ENCODE measurements around the gene CALHM1.

Gene CALHM1

DNA sequence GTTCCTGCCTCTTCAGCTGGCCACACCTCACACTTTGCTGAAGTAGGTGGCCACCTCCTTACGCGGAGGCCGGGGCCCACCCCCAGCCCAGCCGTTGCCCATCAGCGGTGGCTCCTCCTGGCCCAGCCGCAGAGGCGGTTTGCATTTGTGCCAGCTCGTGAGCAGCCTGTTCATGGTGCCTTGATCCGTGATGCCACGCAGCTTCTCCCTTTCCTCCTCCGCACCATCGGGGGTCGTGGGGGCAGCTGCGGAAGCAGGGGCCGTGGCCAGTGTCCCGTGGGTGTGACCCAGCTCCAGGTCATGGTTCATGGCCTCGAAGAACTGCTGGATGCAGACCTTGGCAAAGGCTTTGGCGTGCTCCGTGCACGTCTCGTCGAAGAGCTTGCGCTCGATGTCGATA, 3.5 kb downstream of the CALHM1 start:
- no peak for DNase-seq (ENCODE audit: low spot score)

DNA sequence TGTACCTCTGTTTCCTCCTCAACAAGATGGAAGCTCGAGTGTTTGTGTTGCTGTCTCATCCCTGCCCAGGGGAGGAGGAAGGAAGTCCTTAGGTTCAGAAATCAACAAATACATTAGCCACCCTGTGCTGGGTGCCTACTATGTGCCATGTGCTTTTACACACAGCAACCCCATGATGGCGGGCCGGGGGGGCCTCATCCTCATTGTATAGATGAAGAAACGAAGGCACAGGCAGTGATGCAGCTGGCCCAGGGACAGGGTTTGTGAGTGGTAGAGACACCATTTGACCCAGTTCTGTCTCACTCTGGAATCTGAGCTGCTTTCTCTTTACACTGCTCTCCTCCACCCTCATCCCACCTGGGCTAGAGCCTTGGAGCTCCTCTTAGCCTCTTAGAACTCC, 4.7 kb downstream of the CALHM1 start:
- DNase-seq (ENCODE audit: low spot score), result no peak

GRCh38 chr10:103452506-103453230, 6.0 kb downstream of the CALHM1 start:
- DNase-seq (ENCODE audit: low spot score), result no peak

DNA sequence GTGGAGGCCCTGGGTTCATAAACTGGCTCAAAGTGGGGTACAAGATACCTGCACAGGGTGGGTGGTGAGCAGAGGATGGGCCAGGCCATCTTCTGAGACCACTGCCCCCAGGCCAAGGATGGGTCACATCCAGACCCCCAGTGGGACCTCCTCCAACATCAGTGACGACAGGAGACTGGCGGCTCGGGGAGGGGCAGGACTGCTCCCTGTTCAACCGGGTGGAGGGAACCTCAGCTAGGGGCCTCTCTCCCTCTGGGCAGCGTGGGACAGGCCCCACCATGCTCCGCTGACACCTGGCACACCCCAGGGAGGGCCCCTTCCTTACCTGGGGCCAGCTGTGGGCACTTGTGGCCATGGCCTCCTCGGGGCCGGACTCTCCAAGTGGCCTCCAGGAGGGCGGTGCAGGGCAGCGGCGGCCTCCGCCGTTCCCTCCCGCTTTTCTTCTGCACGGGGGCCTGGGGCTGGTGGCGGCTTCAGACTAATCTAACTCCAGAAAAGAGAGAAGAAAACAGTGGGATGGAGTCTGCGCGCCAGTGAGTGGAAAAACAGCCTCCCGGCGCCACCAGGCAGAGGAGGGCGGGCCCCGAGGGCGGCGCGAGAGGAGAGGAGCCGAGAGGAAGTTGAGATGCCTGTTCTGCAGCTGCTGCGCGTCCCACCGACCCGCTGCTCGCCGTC, 6.7 kb downstream of the CALHM1 start, which contains the start of gene CALHM2:
CALHM2 (minus strand) TSS at position 540 of the 675 bp plus-strand sequence. CDS start 2,429 bp downstream, outside the sequence.
- DNase-seq (ENCODE audit: low spot score), result no peak

DNA sequence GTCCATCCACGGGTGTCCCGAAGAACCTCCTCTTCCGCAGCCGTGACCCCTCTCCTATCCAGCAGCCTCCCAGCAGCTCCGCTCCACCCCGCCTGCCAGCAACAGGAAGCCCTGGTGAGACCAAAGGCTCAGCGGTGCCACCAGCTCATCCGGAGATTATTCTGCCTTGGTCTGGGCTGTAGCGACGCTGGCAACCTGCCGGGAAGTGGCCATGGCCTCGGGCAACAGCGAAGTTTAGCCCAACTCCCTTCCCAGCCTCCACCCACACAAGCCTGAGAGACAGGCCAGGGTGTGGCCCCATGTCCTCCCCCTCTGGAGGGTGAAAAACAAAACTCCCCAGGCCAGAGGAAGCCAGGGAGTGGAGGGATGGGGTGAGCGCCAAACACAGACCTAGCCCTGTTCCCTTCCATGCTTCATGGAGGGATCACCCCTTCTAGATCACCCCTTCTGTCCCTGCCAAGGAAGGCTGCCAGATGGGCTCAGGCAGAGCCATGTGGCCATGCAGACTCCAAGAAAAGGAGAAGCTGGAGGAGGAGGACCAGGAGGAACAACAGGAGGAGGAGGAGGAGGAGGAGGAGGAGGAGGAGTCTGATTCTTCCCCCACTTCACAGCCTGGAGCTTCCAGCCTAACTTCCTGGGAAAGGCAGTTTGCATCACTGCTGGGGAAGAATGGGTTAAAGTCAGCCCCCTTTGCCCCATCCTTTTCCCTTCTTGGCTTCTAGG, 7.4 kb downstream of the CALHM1 start:
- no peak for DNase-seq (ENCODE audit: low spot score)

GRCh38 chr10:103450201-103450695, 8.5 kb downstream of the CALHM1 start:
- DNase-seq (ENCODE audit: low spot score), result no peak

DNA sequence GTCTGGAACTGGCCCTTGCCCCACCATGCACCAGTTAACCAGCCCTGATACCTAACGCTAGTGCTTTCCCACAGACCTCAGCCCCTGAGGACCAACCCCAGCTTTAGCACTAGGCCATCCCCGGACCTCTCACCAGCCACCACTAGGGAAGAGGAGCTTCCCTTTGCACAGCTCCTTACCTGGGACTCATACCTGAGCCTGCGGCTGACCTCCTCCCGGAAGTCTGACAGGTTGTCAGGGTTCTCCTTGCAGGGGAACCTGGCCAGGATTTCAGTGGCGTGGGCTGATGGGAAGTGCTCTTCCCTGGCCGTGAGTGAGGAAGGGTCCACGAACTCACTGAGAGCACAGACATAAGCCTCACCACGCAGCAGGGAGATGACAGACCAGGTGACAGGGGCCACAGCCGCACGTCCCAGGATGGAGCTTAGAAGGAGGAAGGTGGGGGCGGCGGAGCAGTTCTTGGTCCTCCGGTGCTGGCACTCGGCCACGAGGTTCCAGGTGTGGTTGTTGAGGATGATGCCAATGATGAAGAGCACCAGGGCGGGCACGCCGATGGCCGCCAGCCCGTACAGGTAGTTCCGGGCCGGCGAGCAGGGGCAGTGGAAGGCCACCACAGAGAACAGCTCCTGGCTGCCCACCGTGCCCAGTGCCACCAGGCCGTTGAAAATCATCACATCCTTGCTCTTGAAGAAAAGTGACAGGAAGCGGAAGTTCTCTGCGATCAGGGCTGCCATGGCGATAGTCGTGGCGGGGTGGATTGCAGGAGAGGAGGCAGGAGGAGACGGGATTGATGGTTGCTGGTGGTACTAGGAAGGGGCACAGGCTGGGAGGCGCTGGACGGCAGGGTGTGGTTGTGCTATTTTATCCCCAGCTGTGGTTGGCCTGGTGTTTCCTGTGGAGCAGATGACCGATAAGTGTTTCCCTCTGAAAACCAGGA, 9.2 kb downstream of the CALHM1 start:
- DNase-seq (ENCODE audit: low spot score), result no peak

DNA sequence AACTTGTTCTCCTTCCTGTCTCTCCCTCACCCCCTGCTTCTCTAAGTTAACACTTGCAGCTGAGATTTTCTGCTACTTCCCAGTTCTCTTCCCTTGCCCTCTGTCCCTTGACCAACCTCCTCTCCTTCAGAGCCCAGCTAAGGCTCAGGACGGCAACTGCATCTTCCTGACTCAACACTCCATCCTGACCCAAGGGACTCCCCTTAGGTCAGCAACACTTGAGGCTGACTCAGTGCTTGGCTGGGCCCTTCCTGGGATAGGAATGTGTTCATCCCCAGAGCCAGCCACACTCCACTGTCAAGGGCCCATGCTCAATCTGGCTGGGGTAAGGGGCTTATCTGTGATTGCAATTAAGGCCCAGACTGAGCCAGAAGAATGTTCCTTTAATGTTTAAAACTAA, 10.0 kb downstream of the CALHM1 start:
- no peak for DNase-seq (ENCODE audit: low spot score)

GRCh38 chr10:103447187-103447586, 11.5 kb downstream of the CALHM1 start:
- no peak for DNase-seq (ENCODE audit: low spot score)

DNA sequence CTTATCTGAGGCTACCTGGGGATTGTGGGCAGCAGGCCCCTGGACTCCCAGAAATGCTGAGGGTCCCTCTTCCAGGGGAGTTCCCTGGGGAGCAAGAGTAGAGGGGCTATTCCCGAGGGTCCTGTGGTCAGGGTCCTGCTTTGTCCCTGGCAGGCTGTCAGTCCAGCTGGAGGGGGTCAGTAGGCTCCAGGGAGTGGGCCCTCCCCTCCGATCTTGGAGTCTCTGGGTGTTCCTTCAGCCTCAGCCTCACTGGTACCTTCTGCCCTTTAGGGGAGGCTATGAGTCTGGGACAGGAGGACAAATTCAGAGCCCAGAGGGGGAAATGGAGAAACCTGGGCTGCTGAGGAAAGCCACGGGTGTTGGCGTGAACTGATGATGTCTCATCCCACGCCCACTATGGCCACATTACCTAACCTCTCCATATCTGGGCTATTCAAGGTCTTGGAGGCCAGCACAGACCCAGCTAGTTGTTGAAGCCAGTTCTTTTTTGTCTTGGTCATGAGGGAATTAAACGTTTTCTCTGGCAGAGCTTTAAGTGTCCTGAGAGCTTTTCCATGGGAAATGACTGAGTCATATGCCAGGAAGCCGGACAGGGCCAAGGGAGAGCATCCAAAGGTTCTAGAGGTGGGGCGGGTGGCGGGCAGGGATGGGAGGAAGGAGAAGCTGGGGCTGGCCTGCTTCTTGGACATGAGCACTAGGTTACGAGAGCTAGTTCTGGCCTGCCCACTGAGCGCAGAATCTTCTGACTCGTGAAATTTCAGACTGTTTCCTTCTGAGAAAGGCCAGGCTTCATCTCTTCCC, 12.7 kb downstream of the CALHM1 start:
- no peak for DNase-seq (ENCODE audit: low spot score)

GRCh38 chr10:103445366-103445765, 13.3 kb downstream of the CALHM1 start:
- DNase-seq (ENCODE audit: low spot score), result no peak

GRCh38 chr10:103444478-103444877, 14.2 kb downstream of the CALHM1 start:
- no peak for DNase-seq (ENCODE audit: low spot score)

- DNase-seq (ENCODE audit: low spot score), result no peak
Observed at GRCh38 chr10:103443475-103444185, 15.1 kb downstream of the CALHM1 start.

DNA sequence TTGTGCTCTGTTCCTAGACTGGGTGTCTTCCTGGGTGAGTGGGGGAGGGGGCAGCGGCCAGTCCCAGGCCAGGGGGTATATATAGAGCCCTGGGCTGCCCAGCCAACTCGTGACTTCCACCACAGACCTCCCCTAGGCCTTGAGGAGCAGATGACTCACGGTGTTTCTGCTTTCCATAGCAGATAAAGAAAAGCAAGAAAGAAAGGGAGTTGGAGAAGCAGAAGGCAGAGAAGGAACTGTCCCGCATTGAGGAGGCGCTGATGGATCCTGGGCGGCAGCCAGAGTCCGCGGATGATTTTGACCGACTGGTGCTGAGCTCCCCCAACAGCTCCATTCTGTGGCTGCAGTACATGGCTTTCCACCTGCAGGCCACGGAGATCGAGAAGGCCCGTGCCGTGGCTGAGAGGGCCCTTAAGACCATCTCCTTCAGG, 16.7 kb downstream of the CALHM1 start:
- no peak for DNase-seq (ENCODE audit: low spot score)

GRCh38 chr10:103441611-103442010, 17.1 kb downstream of the CALHM1 start:
- DNase-seq (ENCODE audit: low spot score), result no peak

DNA sequence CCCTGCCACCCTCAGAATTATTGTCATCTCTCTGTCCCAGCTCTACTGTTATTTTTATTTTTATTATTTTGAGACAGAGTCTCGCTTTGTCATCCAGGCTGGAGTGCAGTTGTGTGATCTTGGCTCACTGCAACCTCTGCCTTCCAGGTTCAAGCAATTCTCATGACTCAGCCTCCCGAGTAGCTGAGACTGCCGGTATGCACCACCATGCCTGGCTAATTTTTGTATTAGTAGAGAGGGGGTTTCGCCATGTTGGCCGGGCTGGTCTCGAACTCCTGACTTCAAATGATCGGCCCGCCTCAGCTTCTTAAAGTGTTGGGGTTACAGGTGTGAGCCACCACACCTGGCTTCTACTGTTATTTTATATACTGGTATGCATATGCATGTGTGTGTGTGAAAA, 17.5 kb downstream of the CALHM1 start:
- no peak for DNase-seq (ENCODE audit: low spot score)

DNA sequence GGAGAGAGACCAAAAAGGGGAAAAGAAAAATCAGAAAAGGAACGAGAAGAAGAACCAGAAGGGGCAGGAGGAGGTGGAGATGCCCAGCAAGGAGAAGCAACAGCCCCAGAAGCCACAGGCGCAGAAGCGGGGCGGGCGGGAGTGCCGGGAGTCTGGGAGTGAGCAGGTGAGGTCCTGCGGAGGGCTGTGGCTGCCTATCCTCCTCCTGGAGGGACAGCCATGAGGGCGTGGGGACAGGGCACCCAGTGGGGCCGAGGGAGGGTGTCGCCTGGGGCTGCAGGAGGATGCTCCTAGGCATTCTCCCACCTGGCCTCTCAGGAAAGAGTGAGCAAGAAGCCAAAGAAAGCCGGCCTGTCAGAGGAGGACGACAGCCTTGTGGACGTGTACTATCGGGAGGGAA, 18.3 kb downstream of the CALHM1 start:
- no peak for DNase-seq (ENCODE audit: low spot score)

DNA sequence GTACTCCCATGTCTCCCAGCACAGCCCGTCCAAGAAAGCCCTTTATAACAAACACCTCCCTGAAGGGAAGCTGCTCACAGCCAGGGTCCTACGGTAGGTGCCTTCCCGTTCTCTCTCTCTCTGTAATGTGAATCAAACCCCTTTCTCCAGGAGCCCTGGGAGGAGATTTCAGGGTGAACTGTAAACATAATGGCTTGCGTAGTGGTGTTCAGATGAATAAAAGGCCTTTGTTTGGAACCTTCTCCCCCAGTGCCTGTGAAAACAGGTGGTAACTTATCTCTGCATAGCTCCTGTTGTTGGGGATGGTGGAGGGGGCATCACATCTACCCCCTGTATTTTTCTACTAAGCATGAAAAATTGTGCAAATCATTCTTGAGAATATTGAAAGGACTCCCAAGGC, 18.9 kb downstream of the CALHM1 start:
- no peak for DNase-seq (ENCODE audit: low spot score)

DNA sequence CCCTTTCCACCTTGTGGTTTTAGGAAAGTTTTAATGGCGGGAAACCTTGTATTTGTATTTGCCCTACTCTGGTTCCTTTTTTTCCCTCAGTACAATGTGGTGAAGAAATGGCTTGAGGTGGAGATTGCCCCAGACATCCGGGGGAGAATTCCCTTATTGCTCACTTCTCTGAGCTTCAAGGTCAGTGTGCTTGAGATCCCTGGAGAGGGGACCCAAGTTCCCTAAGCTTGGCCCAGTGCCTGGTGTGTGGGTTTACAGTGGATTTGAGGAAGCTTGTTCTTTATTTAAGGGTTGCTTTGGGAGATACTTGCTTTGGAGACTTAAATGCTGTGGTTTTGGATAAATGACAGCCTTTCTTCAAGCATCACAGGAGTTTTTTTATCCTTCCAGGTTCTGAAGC, 24.8 kb downstream of the CALHM1 start:
- no peak for DNase-seq (ENCODE audit: low spot score)

DNA sequence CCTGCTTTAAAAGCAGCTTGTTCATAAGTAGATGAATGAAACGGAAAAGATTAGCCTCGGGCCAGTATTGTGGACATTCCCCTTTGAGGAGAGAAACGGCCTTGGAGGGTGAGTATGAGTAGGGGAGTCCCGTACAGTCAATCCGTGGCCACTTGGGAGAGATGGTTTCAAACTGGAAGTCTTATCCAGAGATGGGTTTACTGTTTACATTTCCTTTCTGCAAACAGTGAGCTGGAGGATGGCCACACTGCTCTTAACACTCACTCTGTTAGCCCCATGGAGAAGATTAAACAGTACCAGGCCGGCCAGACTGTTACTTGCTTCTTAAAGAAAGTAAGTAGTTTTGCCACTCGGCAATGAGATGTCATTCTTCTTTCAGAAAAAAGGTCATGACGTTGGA, 26.8 kb downstream of the CALHM1 start:
- DNase-seq (ENCODE audit: low spot score), result no peak
